Muscle of arm (tissue), 12 donors: Measurements from ENCODE around the gene IL1RN. TPM values are rescaled to one million over a fixed set of nuclear protein-coding genes. Genes with fewer than 3 reads are reported as not detected.

ENCODE experiments used
- DNase-seq: peaks from one replicate; pipeline ENCODE4 v3.0.0-alpha.2; 2013
- polyA plus RNA-seq, 12 donors: library from polyadenylated mRNA; unstranded; fragments of 120-200 nt; gene quantifications; one replicate each; pipeline ENCODE4 v1.2.1, GENCODE V29; 2013; ENCODE audit not compliant: insufficient read length in 12 of 12

Gene IL1RN
- polyA plus RNA-seq, 12 donors, result 0.33 to 12.9 (median 1.5) TPM; not detected in 2

GRCh38 chr2:113172721-113173541 lies 45.5 kb downstream of the IL1RN start:
- no peak for DNase-seq

GRCh38 chr2:113173542-113174375 lies 46.4 kb downstream of the IL1RN start, which contains the start of gene PSD4:
PSD4 (plus strand) TSS chr2:113173971; CDS start chr2:113182457, 8,486 bp downstream.
- no peak for DNase-seq

- no peak for DNase-seq
Observed at GRCh38 chr2:113174376-113174750, 47.0 kb downstream of the IL1RN start.

GRCh38 chr2:113175042-113175628 lies 47.7 kb downstream of the IL1RN start:
- no peak for DNase-seq

- DNase-seq, result no peak
Observed at GRCh38 chr2:113175736-113176695, 48.6 kb downstream of the IL1RN start.

GRCh38 chr2:113176696-113177355 lies 49.4 kb downstream of the IL1RN start:
- DNase-seq, result no peak

- DNase-seq, result no peak
Observed at GRCh38 chr2:113178069-113178746, 50.8 kb downstream of the IL1RN start.

- DNase-seq, result no peak
Observed at GRCh38 chr2:113178891-113179290, 51.5 kb downstream of the IL1RN start.

GRCh38 chr2:113179446-113180045 lies 52.1 kb downstream of the IL1RN start:
- no peak for DNase-seq

GRCh38 chr2:113180131-113180946 lies 52.9 kb downstream of the IL1RN start:
- no peak for DNase-seq

- DNase-seq, result no peak
Observed at GRCh38 chr2:113181258-113182051, 54.1 kb downstream of the IL1RN start.

GRCh38 chr2:113182471-113183260 lies 55.3 kb downstream of the IL1RN start:
- DNase-seq, result no peak

- DNase-seq, result no peak
Observed at GRCh38 chr2:113183264-113183663, 55.9 kb downstream of the IL1RN start.
